K562 treated with DMSO at 1 percent for 48 hours (cell line): ENCODE results near the gene MAGEC3. TPM values are rescaled to one million over a fixed set of nuclear protein-coding genes. Genes with fewer than 3 reads are reported as not detected.

Experiments
- total RNA-seq: library from RNA; unstranded; fragments of 300-600 nt; gene quantifications from 2 replicates; pipeline ENCODE4 v1.2.3, GENCODE V29; 2022; ENCODE audit warnings: low replicate concordance; ENCODE audit errors: extremely low read depth

MAGEC3 gene, protein sequence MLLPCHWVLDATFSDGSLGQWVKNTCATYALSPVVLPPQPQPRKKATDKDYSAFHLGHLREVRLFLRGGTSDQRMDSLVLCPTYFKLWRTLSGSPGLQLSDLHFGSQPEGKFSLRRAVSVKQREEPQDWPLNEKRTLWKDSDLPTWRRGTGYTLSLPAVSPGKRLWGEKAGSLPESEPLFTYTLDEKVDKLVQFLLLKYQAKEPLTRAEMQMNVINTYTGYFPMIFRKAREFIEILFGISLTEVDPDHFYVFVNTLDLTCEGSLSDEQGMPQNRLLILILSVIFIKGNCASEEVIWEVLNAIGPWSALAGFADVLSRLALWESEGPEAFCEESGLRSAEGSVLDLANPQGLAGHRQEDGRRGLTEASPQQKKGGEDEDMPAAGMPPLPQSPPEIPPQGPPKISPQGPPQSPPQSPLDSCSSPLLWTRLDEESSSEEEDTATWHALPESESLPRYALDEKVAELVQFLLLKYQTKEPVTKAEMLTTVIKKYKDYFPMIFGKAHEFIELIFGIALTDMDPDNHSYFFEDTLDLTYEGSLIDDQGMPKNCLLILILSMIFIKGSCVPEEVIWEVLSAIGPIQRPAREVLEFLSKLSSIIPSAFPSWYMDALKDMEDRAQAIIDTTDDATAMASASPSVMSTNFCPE
- not detected in 2 replicates for total RNA-seq

DNA sequence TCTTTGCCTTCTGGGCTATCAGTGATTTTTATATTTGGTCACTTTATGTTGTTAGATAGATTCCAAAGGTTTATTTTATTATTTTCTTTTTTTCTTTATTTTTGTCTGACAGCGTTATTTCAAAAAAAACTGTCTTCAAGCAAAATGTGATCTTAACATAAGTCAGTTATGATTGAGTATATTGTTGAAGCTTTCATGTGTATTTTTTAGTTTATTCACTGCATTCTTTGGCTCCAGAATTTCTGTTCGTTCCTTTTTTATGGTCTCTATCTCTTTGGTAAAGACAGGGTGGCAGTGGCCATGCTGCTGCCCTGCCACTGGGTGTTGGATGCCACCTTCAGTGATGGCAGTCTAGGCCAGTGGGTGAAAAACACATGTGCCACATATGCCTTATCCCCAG is at the start of gene MAGEC3:
Gene MAGEC3 (plus strand): TSS at position 301 of the 400 bp plus-strand sequence. CDS start 0 bp downstream, at position 301.

DNA sequence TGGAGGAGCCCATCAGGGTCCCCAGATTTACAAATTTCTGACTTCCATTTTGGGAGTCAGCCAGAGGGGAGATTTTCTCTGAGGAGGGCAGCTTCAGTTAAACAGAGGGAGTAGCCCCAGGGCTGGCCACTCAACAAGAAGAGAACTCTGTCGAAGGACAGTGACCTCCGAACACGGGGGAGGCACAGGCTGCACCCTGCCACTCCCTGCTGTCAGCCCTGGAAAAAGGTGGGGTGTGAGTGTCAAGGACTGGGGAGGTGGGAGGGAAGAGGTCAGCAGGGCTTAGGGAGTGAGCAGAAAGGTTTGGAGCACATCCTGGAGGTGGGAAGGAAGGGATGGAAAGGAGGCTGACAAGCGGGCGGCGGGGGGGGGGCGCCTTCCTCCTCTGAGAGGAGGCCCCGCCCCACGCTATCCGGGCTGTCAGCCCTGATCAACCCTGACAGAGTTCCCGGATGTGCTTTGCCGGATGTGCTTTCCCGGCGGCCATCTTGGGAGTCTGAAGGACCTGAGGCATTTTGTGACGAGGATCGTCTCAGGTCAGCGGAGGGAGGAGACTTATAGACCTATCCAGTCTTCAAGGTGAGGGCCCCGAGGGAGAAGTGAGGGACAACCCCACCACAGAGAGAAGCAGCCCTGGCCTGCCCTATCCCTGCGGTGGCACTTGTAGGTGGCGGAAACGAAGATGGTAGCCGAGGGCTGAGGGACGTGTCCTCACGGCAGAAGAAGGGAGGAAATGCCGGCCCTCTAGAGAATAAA is 65.5 kb downstream of the MAGEC3 start, which contains the start of gene MAGEC1:
Gene MAGEC1 (plus strand): TSS at position 495 of the 756 bp plus-strand sequence. CDS start 1,179 bp downstream, outside the sequence.

Other genes starting within 250 kb of the MAGEC3 start
- not detected in 2 replicates for gene SPANXA2, start 248.6 kb upstream of the MAGEC3 start, total RNA-seq
- gene SPANXD, start 139.6 kb upstream of the MAGEC3 start, total RNA-seq: not detected in 2 replicates
- not detected in 2 replicates for gene MAGEC1, start 65.6 kb downstream of the MAGEC3 start, total RNA-seq